Fibroblast of skin of right quadriceps (primary cell): ENCODE results near the gene NARF.
A peak's percentile ranks its signal among the peaks of the same experiment; 100 is the strongest.
"Not testable (repeated sequence)": the region's sequence is repeated elsewhere in the genome, so short reads cannot be mapped to it uniquely, and the experiment has no call there.

Experiments used
- DNase-seq: peaks from one replicate; pipeline ENCODE4 v3.0.0-alpha.2; 2013

Gene NARF

GRCh38 chr17:82458179-82458884, at the start of gene NARF:
Gene NARF, plus strand, starts transcription at chr17:82458741. Its CDS starts 63 bp downstream, at chr17:82458804.
- peak; percentile 99 for DNase-seq

DNA sequence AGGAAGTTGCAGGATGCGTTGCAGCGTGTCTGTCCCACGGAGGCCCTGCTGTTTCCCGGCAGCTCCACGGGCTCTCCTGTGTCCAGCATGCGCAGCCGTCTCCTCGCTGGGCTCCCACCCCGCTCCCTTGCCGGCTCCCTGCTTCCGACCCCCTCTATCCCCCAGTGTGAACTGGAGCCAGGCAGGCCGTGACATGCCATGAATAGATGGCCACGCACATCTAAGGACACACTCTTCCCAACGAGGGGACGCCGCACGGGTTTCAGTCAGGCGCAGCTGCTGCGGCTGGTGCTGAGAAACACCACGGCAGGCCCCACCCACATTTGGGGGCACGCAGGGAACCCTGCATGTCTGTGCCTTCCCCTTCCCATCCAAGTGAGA, 49.6 kb upstream of the NARF start:
- DNase-seq, result no peak

- no peak for DNase-seq
These were observed 48.4 kb upstream of the NARF start for GRCh38 chr17:82410014-82410716.

GRCh38 chr17:82411396-82412053, 47.0 kb upstream of the NARF start:
- DNase-seq, result no peak

DNA sequence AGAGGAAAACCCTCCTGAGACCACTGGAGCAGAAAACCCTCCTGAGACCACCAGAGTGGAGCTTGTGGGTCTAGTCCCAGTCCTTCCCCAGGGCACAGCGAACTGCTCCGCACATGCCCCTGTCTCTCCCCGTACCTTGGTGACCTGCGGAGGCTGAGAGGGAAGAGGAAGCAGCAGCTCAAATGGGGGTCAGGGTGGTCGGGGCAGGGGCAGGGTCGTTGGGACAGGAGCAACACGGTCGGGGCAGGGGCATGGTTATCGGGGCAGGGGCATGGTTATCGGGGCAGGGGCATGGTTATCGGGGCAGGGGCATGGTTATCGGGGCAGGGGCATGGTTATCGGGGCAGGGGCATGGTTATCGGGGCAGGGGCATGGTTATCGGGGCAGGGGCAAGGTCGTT, 46.5 kb upstream of the NARF start:
- DNase-seq, result not testable (repeated sequence)

DNA sequence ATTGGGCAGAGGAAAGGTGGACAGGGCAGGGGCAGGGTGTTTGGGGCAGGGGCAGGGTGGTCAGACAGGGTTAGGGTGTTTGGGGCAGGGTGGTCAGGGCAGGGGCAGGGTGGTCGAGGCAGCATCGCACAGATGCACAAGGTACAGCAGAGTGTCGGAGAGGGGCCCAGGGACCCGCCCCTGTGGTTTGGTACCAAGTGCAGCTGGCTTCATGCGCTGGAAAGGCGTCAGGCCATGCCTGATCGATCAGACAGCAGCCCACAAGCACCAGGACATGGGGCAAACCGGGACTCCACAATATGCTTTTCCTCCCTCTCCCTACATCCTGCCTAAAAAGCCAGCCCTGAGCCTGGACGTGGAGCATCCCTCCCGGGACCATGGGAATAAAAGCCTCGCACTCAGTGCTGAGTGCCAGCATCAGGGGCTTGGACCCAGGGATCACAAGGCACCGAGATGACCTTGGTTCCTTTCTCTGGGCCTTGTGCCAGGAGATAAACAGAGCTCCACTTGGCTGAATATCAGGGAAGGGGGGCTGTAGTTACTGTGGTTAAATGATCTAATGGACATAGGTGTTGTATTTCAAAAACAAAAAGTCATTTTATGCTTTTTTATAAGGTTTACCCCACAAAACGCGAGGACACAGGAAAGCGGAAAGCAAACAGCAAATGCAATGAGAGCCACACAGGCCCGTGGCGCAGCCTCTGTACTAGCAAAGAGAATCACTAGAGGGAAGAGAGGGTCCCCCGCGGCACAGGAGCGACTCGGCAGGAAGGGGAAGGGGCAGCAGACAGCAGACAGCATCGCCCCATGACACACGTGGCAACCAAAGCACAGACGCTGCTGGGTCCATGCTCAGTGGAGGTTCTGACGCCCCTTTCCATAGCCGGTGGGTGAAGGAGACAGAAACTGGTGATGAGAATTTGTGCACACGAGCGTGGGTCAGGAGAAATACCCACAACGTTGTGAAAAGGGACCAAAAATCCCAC, 45.7 kb upstream of the NARF start:
- DNase-seq, result no peak

DNA sequence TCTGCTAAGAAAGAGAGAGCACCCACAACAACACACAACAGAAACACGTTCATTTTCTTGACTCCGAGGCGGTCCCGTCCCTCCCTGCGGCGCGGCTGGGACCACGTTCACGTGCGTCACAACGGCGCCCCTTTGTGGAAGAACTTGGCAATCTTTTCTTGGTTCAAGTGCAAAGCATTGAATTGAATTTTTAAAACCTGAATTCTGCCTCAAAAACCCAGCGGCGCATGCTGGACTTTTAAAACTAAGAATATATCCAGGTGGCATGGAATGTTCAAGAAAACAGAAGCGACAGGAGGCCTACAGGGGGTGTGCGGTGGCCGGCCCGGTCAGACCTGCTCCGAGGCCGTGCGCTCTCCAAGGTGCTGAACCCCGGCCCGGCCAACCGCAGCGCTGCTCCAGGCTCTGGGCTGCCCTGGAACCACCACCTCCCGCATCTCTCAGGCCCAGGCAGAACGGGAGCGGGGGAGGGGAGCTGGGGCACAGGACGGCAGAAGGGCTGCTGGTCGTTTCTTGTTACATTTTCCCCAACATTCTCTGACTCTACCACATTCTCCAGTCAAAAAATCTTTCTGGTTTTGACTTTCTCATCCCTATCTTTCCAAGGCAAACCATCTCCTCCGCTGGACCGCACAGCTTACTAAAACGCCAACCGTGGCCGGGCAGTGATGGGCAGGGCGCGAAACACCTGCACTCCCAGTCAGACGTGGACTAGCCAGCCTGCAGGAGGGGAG, 43.8 kb upstream of the NARF start:
- DNase-seq, result peak; percentile 66

GRCh38 chr17:82415336-82415735, 43.2 kb upstream of the NARF start:
- no peak for DNase-seq

DNA sequence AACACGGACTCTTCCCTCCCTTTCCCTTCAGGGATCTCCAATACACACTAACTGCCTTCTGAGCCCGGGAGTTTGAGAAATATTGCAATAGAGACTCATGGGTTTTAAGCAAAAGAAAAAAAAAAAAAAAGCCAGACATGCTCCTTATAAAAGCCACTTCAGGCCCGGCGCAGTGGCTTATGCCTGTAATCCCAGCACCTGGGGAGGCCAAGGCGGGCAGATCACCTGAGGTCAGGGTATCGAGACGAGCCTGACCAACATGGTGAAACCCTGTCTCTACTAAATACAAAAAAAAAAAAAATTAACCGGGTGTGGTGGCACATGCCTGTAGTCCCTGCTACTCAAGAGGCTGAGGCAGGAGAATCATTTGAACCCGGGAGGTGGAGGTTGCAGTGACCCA, 42.8 kb upstream of the NARF start:
- no peak for DNase-seq

DNA sequence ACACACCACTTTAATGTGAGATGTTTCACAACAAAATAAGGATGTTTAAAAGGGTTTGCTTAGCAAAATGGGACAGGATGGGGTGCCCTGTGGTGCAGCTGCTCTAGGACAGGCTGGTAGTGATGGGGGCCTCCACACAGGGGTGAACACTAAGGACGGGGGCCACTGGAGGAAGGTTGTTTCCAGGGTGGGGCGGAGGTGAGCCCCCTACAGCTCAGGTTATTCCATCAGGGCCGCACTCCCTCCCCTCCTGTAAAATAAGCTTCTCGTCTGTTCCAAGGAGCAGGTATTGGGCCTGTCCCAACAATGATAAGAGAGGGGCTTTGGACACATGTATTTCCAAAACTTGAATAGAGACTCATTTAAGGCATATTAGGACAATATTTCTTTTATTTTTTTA, 42.3 kb upstream of the NARF start:
- DNase-seq, result no peak

GRCh38 chr17:82416771-82417170, 41.8 kb upstream of the NARF start:
- no peak for DNase-seq

DNA sequence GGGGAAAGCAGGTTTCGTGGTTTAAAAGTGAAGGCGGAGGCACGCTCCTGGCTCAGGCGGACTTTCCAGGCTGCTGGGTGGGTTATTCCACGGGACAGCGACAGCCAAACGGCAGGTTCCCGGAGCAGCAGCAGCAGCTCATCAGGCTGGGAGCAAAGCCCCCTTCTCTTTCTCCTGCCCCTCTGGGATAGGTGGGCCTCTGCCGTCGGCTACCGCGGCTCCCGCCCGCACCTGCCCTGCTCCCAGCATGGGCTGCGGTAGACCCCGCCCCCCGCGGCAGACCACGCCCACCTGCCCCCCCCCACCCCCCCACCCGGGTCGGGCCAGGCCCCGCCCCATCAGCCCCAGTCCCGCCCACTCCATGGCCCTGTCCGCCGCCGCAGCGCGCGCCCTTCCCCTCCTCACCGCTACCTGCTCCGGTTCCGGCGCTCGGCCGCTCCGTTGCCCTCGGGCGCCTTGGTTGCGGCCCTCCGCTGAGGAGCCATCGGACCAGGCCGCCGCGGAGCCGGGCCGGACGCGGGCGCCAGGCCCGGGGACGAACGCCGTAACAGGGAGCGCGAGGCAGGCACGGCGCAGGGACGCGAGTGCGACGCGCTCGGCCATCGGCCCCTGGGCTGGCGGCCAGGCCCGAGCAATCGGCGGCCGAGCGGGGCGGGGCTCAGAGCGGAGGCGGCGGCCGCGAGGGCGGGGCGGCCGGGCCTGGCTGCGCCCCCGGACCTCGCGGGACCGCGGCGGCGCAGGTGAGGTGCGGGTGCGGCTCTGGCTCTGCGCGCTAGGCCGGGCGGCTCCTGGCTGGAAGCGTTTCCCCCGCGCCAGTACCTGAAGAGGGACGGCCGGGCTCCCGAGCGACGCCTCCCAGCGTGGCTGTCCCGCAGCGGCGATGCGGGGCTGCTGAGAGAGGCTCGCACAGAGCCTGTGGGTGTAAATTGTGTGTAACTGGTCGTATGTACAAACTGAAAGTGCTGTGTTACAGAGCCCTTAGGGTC, 40.2 kb upstream of the NARF start, which contains the start of the genes HEXD and OGFOD3:
TSS of gene HEXD (plus strand) at position 347 of the 986 bp plus-strand sequence. CDS start 1,453 bp downstream, outside the sequence.
TSS of gene OGFOD3 (minus strand) at position 586 of the 986 bp plus-strand sequence. CDS start at position 485, 101 bp downstream.
- peak; percentile 83 for DNase-seq

DNA sequence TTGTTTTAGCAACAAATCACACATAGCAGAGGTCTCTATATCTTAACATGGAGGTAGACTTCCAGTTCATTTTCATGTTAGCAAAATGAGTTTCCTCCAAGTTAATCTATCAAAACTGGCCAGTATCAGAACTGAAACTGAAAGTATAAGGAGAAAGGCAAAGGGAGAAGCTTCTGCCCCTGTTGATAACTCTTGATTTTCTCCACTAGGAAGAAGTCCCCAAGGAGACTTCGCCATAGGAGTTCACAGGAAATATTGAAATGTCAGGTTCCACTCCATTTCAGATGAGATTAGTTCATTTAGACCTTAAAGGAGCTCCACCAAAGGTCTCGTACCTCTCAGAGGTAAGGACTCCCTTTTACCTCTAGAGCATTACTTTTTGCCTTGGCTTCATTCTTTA, 39.0 kb upstream of the NARF start:
- DNase-seq, result no peak

DNA sequence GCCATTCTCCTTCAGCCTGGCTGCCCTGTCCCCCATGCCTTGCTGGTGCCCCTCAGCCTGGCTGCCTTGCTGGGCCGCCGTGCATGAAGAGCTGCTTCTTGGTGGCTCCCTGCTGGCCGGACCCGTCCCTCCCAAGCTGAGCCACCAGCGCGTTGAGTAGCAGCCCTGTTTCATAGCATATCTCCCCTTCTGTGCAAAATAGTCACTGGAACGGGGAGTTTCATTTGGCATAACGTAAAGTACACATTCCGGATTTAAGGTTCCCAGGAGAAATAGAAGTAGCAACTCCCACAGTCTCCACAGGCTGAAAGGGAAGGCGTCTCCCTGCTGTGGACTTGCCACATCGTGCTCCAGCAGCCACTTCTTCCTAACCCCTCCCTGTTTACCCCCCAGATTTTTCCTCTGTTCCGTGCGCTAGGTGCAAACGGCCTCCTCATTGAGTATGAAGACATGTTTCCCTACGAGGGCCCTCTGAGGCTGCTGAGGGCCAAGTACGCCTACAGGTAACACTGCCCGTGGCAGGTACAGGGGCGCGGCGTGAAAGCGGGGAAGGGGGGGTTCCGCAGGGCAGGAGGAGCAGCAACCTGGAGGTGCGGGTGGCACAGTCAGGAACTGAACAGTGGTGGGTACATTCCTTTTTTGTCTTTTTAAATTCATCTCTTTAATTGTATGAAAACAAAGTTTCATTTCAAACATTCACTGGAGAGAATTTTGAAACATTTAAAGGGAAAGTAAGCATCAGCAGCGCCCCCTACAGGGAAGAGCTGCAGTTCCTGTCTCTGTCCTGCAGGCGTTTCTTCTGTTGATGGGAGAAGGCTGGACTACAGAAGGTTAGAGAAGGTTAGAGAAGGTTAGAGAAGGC, 34.3 kb upstream of the NARF start:
- peak; percentile 18 for DNase-seq

DNA sequence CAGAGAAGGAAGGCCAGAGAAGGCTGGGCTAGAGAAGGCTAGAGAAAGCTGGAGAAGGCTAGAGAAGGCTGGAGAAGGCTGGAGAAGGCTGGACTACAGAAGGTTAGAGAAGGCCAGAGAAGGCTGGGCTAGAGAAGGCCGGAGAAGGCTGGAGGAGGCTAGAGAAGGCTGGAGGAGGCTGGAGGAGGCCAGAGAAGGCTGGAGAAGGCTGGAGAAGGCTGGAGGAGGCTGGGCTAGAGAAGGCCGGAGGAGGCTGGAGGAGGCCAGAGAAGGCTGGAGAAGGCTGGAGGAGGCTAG, 33.7 kb upstream of the NARF start:
- no peak for DNase-seq

- no peak for DNase-seq
These were observed 30.0 kb upstream of the NARF start for GRCh38 chr17:82428546-82428945.

DNA sequence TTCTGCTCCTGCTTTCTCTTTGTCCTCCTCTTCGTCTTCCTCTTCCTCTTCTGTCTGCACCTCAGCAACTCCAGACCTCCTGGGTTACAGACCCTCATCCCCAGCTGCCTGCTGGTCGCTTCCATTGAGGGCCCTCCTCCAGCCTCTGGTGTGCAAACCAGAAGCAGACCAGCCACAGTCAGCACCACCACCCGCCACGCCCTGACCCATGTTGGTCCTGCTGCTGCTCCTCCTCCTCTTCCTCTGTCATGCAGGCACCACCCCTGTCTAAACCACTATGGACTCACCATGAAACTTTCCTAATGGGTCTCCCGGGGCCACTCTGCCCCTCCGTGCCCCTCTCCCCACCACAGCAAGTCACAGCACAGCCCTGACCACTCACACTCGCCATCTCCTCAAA, 28.7 kb upstream of the NARF start:
- DNase-seq, result no peak

DNA sequence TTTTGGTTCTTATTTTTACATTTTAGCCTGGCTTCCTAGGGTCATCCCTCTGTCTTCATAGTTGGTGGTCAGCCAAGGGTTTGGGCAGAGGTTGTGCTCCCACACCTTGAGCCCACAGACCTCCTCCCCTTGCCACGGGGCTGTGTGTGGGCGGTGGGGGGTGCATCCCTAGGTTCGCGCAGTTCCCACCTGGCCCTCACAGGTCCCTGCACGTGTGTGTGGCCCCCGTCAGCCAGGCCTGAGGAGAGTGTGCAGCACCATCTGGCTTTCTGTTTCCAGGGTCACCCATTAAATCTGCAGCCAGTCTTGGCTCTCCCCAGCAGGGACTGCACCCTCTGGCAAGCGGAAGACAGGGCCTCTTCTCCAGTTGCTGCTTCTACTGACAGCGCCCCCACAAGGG, 26.5 kb upstream of the NARF start:
- no peak for DNase-seq

DNA sequence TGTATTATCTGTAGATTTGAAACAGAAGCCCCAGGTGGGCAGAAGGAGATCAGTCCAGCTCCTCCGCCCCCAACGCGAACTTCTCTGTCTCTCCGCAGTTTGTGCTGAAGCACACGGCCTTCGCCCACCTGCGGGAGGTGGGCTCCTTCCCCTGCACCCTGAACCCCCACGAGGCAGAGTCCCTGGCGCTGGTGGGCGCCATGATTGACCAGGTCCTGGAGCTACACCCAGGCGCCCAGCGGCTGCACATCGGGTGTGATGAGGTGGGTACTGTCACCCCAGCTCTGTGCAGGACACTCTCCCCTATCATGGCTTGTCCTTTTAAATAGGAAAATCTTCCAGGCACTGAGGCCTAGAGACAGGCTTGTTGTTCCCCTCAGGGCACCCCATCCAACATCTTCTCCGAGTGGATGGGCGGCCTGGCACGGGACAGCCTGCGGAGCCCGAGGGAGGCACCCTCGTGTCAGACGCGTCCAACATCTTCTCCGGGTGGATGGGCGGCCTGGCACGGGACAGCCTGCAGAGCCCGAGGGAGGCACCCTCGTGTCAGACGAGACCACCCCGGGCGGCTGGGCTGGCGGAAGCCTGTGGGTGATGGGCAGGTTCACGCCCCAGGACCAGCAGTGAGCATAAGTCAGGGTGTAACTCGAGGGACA, 24.9 kb upstream of the NARF start:
- no peak for DNase-seq
